Measurements from ENCODE around the gene PIM2.

GRCh38 chrX:48883729-48884128 is 35.1 kb downstream of the PIM2 start:
- no peak for TF ChIP-seq POLR2A (IDR thresholded peaks at IDR 0.05; ENCODE audit: extremely low read depth, insufficient read length)
- TF ChIP-seq, protein P1, sequence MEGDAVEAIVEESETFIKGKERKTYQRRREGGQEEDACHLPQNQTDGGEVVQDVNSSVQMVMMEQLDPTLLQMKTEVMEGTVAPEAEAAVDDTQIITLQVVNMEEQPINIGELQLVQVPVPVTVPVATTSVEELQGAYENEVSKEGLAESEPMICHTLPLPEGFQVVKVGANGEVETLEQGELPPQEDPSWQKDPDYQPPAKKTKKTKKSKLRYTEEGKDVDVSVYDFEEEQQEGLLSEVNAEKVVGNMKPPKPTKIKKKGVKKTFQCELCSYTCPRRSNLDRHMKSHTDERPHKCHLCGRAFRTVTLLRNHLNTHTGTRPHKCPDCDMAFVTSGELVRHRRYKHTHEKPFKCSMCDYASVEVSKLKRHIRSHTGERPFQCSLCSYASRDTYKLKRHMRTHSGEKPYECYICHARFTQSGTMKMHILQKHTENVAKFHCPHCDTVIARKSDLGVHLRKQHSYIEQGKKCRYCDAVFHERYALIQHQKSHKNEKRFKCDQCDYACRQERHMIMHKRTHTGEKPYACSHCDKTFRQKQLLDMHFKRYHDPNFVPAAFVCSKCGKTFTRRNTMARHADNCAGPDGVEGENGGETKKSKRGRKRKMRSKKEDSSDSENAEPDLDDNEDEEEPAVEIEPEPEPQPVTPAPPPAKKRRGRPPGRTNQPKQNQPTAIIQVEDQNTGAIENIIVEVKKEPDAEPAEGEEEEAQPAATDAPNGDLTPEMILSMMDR (IDR thresholded peaks at IDR 0.05; ENCODE audit: low read depth, low read length): no peak
